Activated CD8-positive, alpha-beta T cell treated with anti-CD3 and anti-CD28 coated beads for 36 hours (primary cell): ENCODE data around the gene STK38L. TPM values are rescaled to one million over a fixed set of nuclear protein-coding genes. Genes with fewer than 3 reads are reported as not detected.

Experiments used
- ATAC-seq: fragments of 200-7000 bp; cut with Tn5 transposase; one replicate; pipeline ENCODE4 v1.10.0; 2021; ENCODE audit warnings: mild to moderate bottlenecking, moderate library complexity
- CTCF ChIA-PET: fragments of 350-600 bp; sonication (Branson Sonifier 250); formaldehyde crosslinking; loops from one replicate; lab custom pipeline; 2021; ENCODE audit warnings: antibody characterized with exemption; lab: Charles Lee
- POLR2A ChIA-PET: fragments of 350-600 bp; sonication (Branson Sonifier 250); formaldehyde crosslinking; loops from one replicate; lab custom pipeline; 2021; ENCODE audit warnings: antibody characterized with exemption; lab: Charles Lee
- DNase-seq: peaks from one replicate; pipeline ENCODE4 v3.0.0-alpha.2; 2020
- H3K27ac Mint-ChIP-seq: one replicate; pipeline ENCODE4 v1.8.0; 2021; ENCODE audit warnings: mild to moderate bottlenecking, mixed read lengths
- H3K27me3 Mint-ChIP-seq: one replicate; pipeline ENCODE4 v1.8.0; 2021; ENCODE audit warnings: mixed read lengths
- H3K36me3 Mint-ChIP-seq: one replicate; pipeline ENCODE4 v1.8.0; 2021; ENCODE audit warnings: low read depth, mixed read lengths
- H3K4me1 Mint-ChIP-seq: one replicate; pipeline ENCODE4 v1.8.0; 2021; ENCODE audit warnings: low read depth, mixed read lengths
- H3K4me3 Mint-ChIP-seq: one replicate; pipeline ENCODE4 v1.8.0; 2021; ENCODE audit warnings: mild to moderate bottlenecking, moderate library complexity, mixed read lengths
- H3K9me3 Mint-ChIP-seq: one replicate; pipeline ENCODE4 v1.8.0; 2021; ENCODE audit warnings: mixed read lengths
- CTCF ChIP-seq: fragments of 200-600 bp; IDR thresholded peaks from one replicate; pipeline ENCODE4 v1.8.0; 2022; ENCODE audit warnings: antibody characterized with exemption, mild to moderate bottlenecking
- intact Hi-C: fragments of 100-400 bp; cut with micrococcal nuclease; formaldehyde crosslinking; loops from one replicate; pipeline ENCODE4 v1.10.0; 2022
- total RNA-seq, 2 experiments: library from RNA; stranded (reverse); gene quantifications; one replicate each; pipeline ENCODE4 v1.2.3, GENCODE V29; 2021

The STK38L gene
- total RNA-seq, 2 experiments from 2014 or later = 23.5 to 27.6 TPM

GRCh38 chr12:27201169-27201568 lies 42.9 kb upstream of the STK38L start:
- peaks cover 9% of the 10 kb centered on the region for H3K4me1 Mint-ChIP-seq
- H3K27ac Mint-ChIP-seq = no peak overlapping the region
- POLR2A ChIA-PET = interaction anchor here (1.0 kb wide), 1 partner anchor 12 kb away, joined by 3 read pairs; no protein-coding TSS in a partner anchor
- no peaks in the 10 kb centered on the region for H3K9me3 Mint-ChIP-seq
- H3K27me3 Mint-ChIP-seq = no peaks in the 10 kb centered on the region
- ATAC-seq (no peak), DNase-seq (no peak)
- intact Hi-C loops = no loop called here
- no peak for TF ChIP-seq CTCF
- H3K4me3 Mint-ChIP-seq = no peak overlapping the region
- no peaks in the 10 kb centered on the region for H3K36me3 Mint-ChIP-seq
- CTCF ChIA-PET = interaction anchor here (2.9 kb wide), 1 partner anchor 105 kb away, joined by 7 read pairs; no protein-coding TSS in a partner anchor

- H3K9me3 Mint-ChIP-seq = peaks cover 12% of the 10 kb centered on the region
- H3K36me3 Mint-ChIP-seq = no peaks in the 10 kb centered on the region
- H3K27ac Mint-ChIP-seq = no peak overlapping the region
- H3K4me1 Mint-ChIP-seq = peaks cover 20% of the 10 kb centered on the region
- no peaks in the 10 kb centered on the region for H3K27me3 Mint-ChIP-seq
- no peak overlapping the region for H3K4me3 Mint-ChIP-seq
- ChIA-PET CTCF (no interaction called here), POLR2A (no interaction called here)
- no peak for TF ChIP-seq CTCF
- DNase-seq (no peak), ATAC-seq (no peak)
- intact Hi-C loops = no loop called here
Observed at GRCh38 chr12:27206801-27207502, 37.1 kb upstream of the STK38L start.

GRCh38 chr12:27207615-27208413 lies 36.3 kb upstream of the STK38L start:
- DNase-seq = peak; percentile 58
- ChIA-PET CTCF (interaction anchor here (0.8 to 0.9 kb wide), 2 partner anchors 10 to 28 kb away, joined by 3 to 4 read pairs; no protein-coding TSS in a partner anchor), POLR2A (interaction anchor here (1.2 kb wide), 1 partner anchor 28 kb away, joined by 4 read pairs; no protein-coding TSS in a partner anchor)
- H3K27ac Mint-ChIP-seq = peak overlapping the region; percentile 38
- H3K36me3 Mint-ChIP-seq = no peaks in the 10 kb centered on the region
- intact Hi-C loops = no loop called here
- ATAC-seq = peak; percentile 95
- H3K9me3 Mint-ChIP-seq = peaks cover 12% of the 10 kb centered on the region
- H3K4me3 Mint-ChIP-seq = no peak overlapping the region
- H3K4me1 Mint-ChIP-seq = peaks cover 20% of the 10 kb centered on the region
- no peak for TF ChIP-seq CTCF
- no peaks in the 10 kb centered on the region for H3K27me3 Mint-ChIP-seq

- Mint-ChIP-seq H3K27ac (no peak overlapping the region), H3K9me3 (peaks cover 12% of the 10 kb centered on the region), H3K27me3 (no peaks in the 10 kb centered on the region), H3K4me3 (no peak overlapping the region), H3K36me3 (no peaks in the 10 kb centered on the region), H3K4me1 (peaks cover 20% of the 10 kb centered on the region)
- ChIA-PET POLR2A (interaction anchor here (1.2 kb wide), 1 partner anchor 28 kb away, joined by 4 read pairs; no protein-coding TSS in a partner anchor), CTCF (interaction anchor here (0.8 to 0.9 kb wide), 2 partner anchors 9 to 29 kb away, joined by 3 to 4 read pairs; no protein-coding TSS in a partner anchor)
- no peak for TF ChIP-seq CTCF
- intact Hi-C loops = no loop called here
- no peak for DNase-seq
- ATAC-seq = no peak
Observed at GRCh38 chr12:27208414-27208750, 35.7 kb upstream of the STK38L start.
